HG03378 (cell line): ENCODE data around the gene AZI2.

ENCODE experiments used
- ATAC-seq: cut with Tn5 transposase; IDR thresholded peaks from one replicate; pipeline ENCODE4 v1.9.1; 2021; ENCODE audit warnings: mild to moderate bottlenecking, moderate library complexity; ENCODE audit not compliant: unreplicated experiment

The AZI2 gene

DNA sequence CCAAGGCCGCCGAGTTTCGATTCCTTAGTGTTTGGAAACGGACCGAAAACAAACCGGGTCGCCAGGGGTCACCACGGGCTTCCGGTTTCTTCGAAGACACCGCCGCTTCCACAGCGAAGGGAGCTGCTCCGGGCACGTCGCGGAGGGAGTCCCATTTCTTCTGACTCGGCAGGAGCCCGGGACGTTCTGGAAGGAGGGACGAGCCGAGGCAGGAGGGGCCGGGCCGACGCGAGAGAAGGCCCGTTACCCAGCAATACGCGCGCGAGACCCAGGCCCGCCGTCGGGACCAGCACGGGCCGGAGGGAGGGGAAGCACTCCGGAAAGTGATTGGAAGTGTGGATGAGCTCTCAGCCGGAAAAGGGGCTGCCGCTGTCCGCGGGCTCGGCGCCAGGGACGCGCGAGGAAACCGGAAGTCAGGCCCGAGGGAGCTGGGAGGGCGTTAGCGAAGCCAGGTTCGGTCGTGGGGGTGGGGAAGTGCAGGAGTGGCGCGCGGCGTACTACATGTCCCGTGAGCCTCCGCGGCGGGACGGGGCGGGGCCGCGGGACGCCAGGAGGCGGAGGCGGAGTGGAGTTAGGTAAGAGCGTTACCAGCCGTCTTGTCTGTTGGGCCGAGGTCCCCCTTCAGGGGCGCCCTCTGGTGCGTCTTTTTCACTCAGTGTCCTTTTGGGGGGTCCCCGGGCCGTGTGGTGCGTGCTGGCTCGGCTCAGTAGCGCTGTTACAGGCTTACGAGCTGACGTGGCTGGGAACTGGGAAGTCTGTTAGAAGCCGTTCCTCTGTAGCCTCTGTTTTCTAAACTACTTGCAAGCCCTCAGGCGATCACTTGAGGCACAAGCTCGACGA is at the start of gene AZI2, which contains the start of gene ZCWPW2:
TSS of gene AZI2 (minus strand) at position 196 of the 840 bp plus-strand sequence. CDS start 8,207 bp downstream, outside the sequence.
TSS of gene ZCWPW2 (plus strand) at position 93 of the 840 bp plus-strand sequence. CDS start 64,348 bp downstream, outside the sequence.
- ATAC-seq: peak; percentile 79

GRCh38 chr3:28388978-28389377 is 40.4 kb upstream of the AZI2 start:
- no peak for ATAC-seq

GRCh38 chr3:28386049-28386448 is 37.4 kb upstream of the AZI2 start:
- ATAC-seq: no peak

DNA sequence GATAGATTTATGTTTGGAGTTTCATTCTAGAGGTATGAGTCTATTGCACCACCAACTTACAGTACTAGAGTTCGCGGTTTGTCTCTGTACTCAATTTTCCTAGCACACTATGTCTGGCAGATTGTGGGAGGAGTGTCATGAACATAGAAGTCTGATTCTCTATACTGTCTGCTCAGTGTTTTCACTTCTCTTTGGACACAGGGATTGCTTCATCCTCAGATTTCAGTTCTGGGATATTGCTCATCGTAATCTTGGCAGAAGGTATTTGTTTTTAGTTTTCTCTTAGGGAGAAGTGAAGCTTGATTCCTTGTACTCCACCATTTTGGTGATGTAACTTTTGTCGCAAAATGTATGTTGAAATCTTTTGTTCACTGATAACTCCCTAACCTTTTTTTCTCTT is 27.8 kb upstream of the AZI2 start:
- ATAC-seq: no peak

- ATAC-seq: no peak
Observed at GRCh38 chr3:28349469-28350000, 911 bp upstream of the AZI2 start.

GRCh38 chr3:28348265-28348628 is 377 bp downstream of the AZI2 start:
- no peak for ATAC-seq

- ATAC-seq: no peak
Observed at GRCh38 chr3:28347374-28348264, 1.0 kb downstream of the AZI2 start.

DNA sequence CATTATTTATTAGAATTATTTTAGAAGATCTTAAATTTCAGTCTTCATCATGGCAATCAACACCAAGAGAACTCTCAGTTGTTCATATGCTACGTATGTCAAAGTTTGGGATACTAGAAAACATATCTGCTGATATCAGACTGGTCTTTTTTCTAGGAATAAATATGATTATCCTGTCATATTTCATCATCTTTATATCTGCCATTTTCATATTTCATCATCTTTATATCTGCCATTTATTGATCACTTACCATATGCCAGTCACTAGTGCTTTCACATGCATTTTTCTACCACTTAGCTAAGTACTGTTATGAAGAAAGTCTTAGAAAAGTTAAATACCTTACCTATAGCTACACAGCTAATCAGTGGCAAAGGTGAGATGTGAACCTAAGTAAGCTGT is 2.9 kb downstream of the AZI2 start:
- ATAC-seq: no peak

- ATAC-seq: no peak
Observed at GRCh38 chr3:28343144-28343543, 5.5 kb downstream of the AZI2 start.

GRCh38 chr3:28337230-28337629 is 11.4 kb downstream of the AZI2 start:
- no peak for ATAC-seq

DNA sequence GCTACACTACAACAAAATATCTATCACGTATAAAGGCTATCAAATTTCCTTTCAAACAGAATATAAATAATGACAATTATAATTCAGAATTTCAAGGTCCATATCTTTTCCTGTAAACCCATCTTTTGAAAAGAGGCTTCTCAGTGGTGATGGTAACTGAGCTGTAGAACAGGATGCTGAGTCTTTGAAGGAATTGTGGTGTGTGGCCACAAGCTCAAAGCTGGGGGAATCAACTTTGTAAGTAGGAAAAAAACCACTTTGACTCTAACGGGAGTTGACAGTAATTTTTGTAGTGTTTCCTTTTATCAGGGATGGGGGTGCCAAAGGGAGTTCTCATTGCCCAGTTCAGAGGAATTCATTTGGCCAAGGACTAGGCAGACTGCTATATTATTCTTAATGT is 13.4 kb downstream of the AZI2 start:
- no peak for ATAC-seq

DNA sequence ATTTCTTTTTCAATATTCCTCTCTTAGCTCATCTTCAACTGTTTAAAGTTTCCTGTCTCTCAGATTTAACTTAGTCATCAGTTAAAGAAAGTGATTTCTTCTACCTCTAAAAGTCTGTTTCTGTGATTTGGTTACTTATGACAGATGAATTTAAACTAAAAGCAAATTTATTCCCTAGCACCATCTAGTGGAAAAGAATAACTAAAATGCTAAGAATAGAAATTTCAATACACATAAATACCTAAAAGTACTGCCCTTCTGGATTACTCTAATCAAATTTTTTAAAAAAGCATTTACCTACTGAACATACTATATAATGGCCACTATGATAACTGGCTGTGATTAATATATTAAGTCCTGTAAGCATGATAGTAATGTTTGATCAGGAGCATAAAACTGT is 14.1 kb downstream of the AZI2 start:
- ATAC-seq: no peak

GRCh38 chr3:28328188-28329151 is 20.2 kb downstream of the AZI2 start:
- ATAC-seq: no peak

GRCh38 chr3:28326458-28326926 is 22.1 kb downstream of the AZI2 start:
- ATAC-seq: peak; percentile 86

- no peak for ATAC-seq
Observed at GRCh38 chr3:28322464-28322863, 26.2 kb downstream of the AZI2 start.

DNA sequence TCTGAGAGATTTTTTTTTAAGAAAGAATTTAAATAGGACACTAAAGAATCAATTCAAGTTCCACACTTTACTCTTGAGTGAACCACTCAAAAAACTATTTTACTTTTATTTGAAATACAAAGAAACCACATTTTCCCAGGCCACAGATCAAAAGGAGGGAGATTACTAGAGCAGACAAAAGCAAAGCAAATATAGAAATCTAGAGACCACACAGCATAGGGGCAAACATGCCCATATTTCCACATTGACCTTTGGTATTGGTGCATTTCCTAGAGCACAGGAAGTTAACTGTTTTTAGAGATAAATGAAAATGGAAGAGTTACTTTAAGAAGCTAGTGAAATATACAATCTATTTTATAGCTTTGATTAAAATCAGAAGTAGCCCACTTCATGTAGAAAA is 27.6 kb downstream of the AZI2 start:
- no peak for ATAC-seq

GRCh38 chr3:28317438-28318022 is 31.1 kb downstream of the AZI2 start:
- ATAC-seq: peak; percentile 88

GRCh38 chr3:28316226-28316625 is 32.4 kb downstream of the AZI2 start:
- no peak for ATAC-seq

GRCh38 chr3:28315711-28316110 is 32.9 kb downstream of the AZI2 start:
- ATAC-seq: no peak

GRCh38 chr3:28308196-28308595 is 40.4 kb downstream of the AZI2 start:
- no peak for ATAC-seq
